Tibial nerve (tissue), 3 donors: ENCODE measurements around the gene LRBA.

ENCODE experiments used
- CTCF ChIP-seq, 5 experiments: fragments of 200-600 bp in 3 of 5; fragments of 450-650 bp in 2 of 5; sonication (generic) in 3 of 5; IDR thresholded peaks; one replicate each; pipeline ENCODE4 v1.5.1; 2016 to 2019; ENCODE audit warnings: antibody characterized with exemption in 5 of 5, mild to moderate bottlenecking in 3 of 5, moderate library complexity in 2 of 5
- POLR2A ChIP-seq, 2 donors: fragments of 450-650 bp; IDR thresholded peaks; one replicate each; pipeline ENCODE4 v1.6.1; 2017; ENCODE audit warnings: antibody characterized with exemption in 2 of 2, mild to moderate bottlenecking in 2 of 2, moderate library complexity in 2 of 2

GRCh38 chr4:150859453-150859852 is 155.6 kb downstream of the LRBA start:
- TF ChIP-seq POLR2A (IDR thresholded peaks at IDR 0.05) = no peak
- no peak for TF ChIP-seq CTCF (IDR thresholded peaks at IDR 0.05)
